SK-N-MC (cell line): ENCODE measurements around the gene TCTN3.

ENCODE experiments used
- EZH2 ChIP-seq: fragments of 200-600 bp; sonication (generic); IDR thresholded peaks from one replicate; pipeline ENCODE4 v1.6.1; 2017; ENCODE audit warnings: antibody characterized with exemption
- FOXP2 ChIP-seq: optimal IDR thresholded peaks from 2 replicates; pipeline ENCODE3; 2011; ENCODE audit warnings: mild to moderate bottlenecking, moderate library complexity; ENCODE audit not compliant: insufficient read depth; ENCODE audit errors: extremely low read length, control extremely low read depth
- POLR2AphosphoS5 ChIP-seq: IDR thresholded peaks from 2 replicates; pipeline ENCODE4 v1.6.1; 2012; ENCODE audit warnings: mild to moderate bottlenecking, low read depth, low read length, borderline replicate concordance

DNA sequence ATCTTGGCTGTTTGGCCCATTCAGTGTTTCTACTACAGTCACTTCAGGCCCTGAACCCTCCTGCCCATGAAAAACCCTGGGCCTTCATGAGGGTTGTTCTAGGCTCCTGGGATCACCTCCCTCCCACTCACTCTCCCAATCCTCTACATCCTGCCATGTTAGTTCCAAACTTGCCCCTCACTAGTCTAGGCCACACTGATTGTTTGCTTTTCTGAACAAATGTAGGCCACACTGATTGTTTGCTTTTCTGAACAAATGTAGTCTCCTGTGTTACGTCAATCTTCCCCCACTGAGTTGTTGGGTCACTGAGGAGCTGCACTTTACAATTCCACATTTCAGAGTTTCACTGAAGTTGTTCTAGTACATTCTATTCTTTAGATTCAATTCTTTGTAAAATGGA is 31.9 kb downstream of the TCTN3 start:
- no peak for TF ChIP-seq EZH2
- no peak for TF ChIP-seq POLR2AphosphoS5
- TF ChIP-seq FOXP2: no peak
